Measurements from ENCODE around the gene RAB35. TPM values are rescaled to one million over a fixed set of nuclear protein-coding genes. Genes with fewer than 3 reads are reported as not detected.
A peak's percentile ranks its signal among the peaks of the same experiment; 100 is the strongest.

The RAB35 gene
- total and polyA plus RNA-seq, 2 experiments from 2014 or later, result 9.9 to 16.9 TPM

DNA sequence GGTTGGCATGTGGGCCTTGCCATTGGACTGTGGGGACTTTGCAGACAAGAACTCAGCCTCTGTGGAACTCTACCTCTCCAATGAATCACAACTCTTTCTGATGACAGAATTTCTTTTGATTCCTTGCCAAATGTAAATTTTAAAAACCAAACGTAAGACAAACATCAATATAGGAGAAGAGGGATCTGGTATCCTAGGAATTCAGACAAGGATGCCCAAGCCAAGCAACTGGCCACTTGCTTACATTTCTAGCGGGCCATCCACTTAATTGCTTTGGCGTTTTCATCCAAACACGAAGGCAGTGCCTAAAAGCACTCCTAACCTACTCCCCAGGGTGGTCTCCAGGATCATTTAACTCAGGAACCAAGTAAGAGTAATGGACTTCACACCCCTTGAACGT lies 23.4 kb upstream of the RAB35 start (continued):
- TF ChIP-seq, protein P1, sequence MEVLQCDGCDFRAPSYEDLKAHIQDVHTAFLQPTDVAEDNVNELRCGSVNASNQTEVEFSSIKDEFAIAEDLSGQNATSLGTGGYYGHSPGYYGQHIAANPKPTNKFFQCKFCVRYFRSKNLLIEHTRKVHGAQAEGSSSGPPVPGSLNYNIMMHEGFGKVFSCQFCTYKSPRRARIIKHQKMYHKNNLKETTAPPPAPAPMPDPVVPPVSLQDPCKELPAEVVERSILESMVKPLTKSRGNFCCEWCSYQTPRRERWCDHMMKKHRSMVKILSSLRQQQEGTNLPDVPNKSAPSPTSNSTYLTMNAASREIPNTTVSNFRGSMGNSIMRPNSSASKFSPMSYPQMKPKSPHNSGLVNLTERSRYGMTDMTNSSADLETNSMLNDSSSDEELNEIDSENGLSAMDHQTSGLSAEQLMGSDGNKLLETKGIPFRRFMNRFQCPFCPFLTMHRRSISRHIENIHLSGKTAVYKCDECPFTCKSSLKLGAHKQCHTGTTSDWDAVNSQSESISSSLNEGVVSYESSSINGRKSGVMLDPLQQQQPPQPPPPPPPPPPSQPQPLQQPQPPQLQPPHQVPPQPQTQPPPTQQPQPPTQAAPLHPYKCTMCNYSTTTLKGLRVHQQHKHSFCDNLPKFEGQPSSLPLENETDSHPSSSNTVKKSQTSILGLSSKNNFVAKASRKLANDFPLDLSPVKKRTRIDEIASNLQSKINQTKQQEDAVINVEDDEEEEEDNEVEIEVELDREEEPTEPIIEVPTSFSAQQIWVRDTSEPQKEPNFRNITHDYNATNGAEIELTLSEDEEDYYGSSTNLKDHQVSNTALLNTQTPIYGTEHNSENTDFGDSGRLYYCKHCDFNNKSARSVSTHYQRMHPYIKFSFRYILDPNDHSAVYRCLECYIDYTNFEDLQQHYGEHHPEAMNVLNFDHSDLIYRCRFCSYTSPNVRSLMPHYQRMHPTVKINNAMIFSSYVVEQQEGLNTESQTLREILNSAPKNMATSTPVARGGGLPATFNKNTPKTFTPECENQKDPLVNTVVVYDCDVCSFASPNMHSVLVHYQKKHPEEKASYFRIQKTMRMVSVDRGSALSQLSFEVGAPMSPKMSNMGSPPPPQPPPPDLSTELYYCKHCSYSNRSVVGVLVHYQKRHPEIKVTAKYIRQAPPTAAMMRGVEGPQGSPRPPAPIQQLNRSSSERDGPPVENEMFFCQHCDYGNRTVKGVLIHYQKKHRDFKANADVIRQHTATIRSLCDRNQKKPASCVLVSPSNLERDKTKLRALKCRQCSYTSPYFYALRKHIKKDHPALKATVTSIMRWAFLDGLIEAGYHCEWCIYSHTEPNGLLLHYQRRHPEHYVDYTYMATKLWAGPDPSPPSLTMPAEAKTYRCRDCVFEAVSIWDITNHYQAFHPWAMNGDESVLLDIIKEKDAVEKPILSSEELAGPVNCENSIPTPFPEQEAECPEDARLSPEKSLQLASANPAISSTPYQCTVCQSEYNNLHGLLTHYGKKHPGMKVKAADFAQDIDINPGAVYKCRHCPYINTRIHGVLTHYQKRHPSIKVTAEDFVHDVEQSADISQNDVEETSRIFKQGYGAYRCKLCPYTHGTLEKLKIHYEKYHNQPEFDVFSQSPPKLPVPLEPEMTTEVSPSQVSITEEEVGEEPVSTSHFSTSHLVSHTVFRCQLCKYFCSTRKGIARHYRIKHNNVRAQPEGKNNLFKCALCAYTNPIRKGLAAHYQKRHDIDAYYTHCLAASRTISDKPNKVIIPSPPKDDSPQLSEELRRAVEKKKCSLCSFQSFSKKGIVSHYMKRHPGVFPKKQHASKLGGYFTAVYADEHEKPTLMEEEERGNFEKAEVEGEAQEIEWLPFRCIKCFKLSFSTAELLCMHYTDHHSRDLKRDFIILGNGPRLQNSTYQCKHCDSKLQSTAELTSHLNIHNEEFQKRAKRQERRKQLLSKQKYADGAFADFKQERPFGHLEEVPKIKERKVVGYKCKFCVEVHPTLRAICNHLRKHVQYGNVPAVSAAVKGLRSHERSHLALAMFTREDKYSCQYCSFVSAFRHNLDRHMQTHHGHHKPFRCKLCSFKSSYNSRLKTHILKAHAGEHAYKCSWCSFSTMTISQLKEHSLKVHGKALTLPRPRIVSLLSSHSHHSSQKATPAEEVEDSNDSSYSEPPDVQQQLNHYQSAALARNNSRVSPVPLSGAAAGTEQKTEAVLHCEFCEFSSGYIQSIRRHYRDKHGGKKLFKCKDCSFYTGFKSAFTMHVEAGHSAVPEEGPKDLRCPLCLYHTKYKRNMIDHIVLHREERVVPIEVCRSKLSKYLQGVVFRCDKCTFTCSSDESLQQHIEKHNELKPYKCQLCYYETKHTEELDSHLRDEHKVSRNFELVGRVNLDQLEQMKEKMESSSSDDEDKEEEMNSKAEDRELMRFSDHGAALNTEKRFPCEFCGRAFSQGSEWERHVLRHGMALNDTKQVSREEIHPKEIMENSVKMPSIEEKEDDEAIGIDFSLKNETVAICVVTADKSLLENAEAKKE (CRISPR knock-in tag; IDR thresholded peaks at IDR 0.05), result no peak
- TF ChIP-seq ZNF331 (CRISPR knock-in tag; IDR thresholded peaks at IDR 0.05; ENCODE audit: low read depth) (no peak), EZH2phosphoT487 (IDR thresholded peaks at IDR 0.05; ENCODE audit: unreplicated experiment) (no peak), JUNB (IDR thresholded peaks at IDR 0.05; ENCODE audit: unreplicated experiment) (no peak), EZH2 (IDR thresholded peaks at IDR 0.05; ENCODE audit: low read depth, unreplicated experiment) (no peak)
- TF ChIP-seq, protein P2, sequence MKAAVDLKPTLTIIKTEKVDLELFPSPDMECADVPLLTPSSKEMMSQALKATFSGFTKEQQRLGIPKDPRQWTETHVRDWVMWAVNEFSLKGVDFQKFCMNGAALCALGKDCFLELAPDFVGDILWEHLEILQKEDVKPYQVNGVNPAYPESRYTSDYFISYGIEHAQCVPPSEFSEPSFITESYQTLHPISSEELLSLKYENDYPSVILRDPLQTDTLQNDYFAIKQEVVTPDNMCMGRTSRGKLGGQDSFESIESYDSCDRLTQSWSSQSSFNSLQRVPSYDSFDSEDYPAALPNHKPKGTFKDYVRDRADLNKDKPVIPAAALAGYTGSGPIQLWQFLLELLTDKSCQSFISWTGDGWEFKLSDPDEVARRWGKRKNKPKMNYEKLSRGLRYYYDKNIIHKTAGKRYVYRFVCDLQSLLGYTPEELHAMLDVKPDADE (IDR thresholded peaks at IDR 0.05), result no peak

GRCh38 chr12:120138366-120138765 lies 21.8 kb upstream of the RAB35 start:
- DNase-seq (ENCODE audit: low spot score) (no peak), ATAC-seq (no peak)
- Mint-ChIP-seq H3K36me3 (ENCODE audit: low read depth) (peaks cover 99% of the 10 kb centered on the region), H3K27ac (0 out of 2 replicates have a peak overlapping the region, but pooled peaks have one; percentile 8), H3K4me1 (no peaks in the 10 kb centered on the region), H3K9me3 (no peaks in the 10 kb centered on the region), H3K27me3 (ENCODE audit: insufficient read depth, low read depth, poor library complexity) (peaks cover 8% of the 10 kb centered on the region), H3K4me3 (no peak overlapping the region)
- H2AFZ ChIP-seq, result no peak overlapping the region
- H3F3A ChIP-seq (replicated peaks; ENCODE audit: low read depth), result 0 out of 2 replicates have a peak, but pooled peaks cover 5% of the 10 kb centered on the region
- no peaks in the 10 kb centered on the region for H3K9me2 ChIP-seq (ENCODE audit: insufficient read depth)
- H3K4me2 ChIP-seq, result no peak overlapping the region
- H4K20me1 ChIP-seq (replicated peaks; ENCODE audit: insufficient read depth), result peaks cover 5% of the 10 kb centered on the region; the same call in 1 of the 2 replicates
- H3K27me3 ChIP-seq (ENCODE audit: insufficient read depth), result no peaks in the 10 kb centered on the region
- no peaks in the 10 kb centered on the region for H3K4me1 ChIP-seq (ENCODE audit: insufficient read depth)
- no peak overlapping the region for H3K27ac ChIP-seq (ENCODE audit: low read depth)
- no peak overlapping the region for H3K4me3 ChIP-seq
- H3K36me3 ChIP-seq (ENCODE audit: insufficient read depth), result peaks cover 81% of the 10 kb centered on the region
- H3K79me2 ChIP-seq (replicated peaks; ENCODE audit: insufficient read depth), result no peaks in the 10 kb centered on the region
- TF ChIP-seq, protein P3, sequence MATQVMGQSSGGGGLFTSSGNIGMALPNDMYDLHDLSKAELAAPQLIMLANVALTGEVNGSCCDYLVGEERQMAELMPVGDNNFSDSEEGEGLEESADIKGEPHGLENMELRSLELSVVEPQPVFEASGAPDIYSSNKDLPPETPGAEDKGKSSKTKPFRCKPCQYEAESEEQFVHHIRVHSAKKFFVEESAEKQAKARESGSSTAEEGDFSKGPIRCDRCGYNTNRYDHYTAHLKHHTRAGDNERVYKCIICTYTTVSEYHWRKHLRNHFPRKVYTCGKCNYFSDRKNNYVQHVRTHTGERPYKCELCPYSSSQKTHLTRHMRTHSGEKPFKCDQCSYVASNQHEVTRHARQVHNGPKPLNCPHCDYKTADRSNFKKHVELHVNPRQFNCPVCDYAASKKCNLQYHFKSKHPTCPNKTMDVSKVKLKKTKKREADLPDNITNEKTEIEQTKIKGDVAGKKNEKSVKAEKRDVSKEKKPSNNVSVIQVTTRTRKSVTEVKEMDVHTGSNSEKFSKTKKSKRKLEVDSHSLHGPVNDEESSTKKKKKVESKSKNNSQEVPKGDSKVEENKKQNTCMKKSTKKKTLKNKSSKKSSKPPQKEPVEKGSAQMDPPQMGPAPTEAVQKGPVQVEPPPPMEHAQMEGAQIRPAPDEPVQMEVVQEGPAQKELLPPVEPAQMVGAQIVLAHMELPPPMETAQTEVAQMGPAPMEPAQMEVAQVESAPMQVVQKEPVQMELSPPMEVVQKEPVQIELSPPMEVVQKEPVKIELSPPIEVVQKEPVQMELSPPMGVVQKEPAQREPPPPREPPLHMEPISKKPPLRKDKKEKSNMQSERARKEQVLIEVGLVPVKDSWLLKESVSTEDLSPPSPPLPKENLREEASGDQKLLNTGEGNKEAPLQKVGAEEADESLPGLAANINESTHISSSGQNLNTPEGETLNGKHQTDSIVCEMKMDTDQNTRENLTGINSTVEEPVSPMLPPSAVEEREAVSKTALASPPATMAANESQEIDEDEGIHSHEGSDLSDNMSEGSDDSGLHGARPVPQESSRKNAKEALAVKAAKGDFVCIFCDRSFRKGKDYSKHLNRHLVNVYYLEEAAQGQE (IDR thresholded peaks at IDR 0.05; ENCODE audit: unreplicated experiment), result no peak
- TF ChIP-seq EZH2phosphoT487 (IDR thresholded peaks at IDR 0.05; ENCODE audit: unreplicated experiment) (no peak), JUNB (IDR thresholded peaks at IDR 0.05; ENCODE audit: unreplicated experiment) (no peak), ZNF114 (CRISPR knock-in tag; IDR thresholded peaks at IDR 0.05) (no peak), STAT1 (IDR thresholded peaks at IDR 0.05; ENCODE audit: unreplicated experiment) (no peak), POLR2AphosphoS5 (IDR thresholded peaks at IDR 0.05; ENCODE audit: low read depth) (no peak), CREB1 (CRISPR knock-in tag; IDR thresholded peaks at IDR 0.05; ENCODE audit: low read depth) (no peak), ZNF331 (CRISPR knock-in tag; IDR thresholded peaks at IDR 0.05; ENCODE audit: low read depth) (no peak)
- TF ChIP-seq, protein P4, sequence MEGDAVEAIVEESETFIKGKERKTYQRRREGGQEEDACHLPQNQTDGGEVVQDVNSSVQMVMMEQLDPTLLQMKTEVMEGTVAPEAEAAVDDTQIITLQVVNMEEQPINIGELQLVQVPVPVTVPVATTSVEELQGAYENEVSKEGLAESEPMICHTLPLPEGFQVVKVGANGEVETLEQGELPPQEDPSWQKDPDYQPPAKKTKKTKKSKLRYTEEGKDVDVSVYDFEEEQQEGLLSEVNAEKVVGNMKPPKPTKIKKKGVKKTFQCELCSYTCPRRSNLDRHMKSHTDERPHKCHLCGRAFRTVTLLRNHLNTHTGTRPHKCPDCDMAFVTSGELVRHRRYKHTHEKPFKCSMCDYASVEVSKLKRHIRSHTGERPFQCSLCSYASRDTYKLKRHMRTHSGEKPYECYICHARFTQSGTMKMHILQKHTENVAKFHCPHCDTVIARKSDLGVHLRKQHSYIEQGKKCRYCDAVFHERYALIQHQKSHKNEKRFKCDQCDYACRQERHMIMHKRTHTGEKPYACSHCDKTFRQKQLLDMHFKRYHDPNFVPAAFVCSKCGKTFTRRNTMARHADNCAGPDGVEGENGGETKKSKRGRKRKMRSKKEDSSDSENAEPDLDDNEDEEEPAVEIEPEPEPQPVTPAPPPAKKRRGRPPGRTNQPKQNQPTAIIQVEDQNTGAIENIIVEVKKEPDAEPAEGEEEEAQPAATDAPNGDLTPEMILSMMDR (conservative IDR thresholded peaks at IDR 0.05; ENCODE audit: low read depth in 2 of 2), result no peak

Measured in GM23338 (cell line).